IMR-90 (cell line): ENCODE measurements around the gene ABCA5. TPM values are rescaled to one million over a fixed set of nuclear protein-coding genes. Genes with fewer than 3 reads are reported as not detected.

ENCODE experiments used
- ATAC-seq: fragments of 200-7000 bp; cut with Tn5 transposase; 2 replicates; pipeline ENCODE4 v1.9.1; 2020; ENCODE audit warnings: low read depth, mild to moderate bottlenecking, moderate library complexity
- BruUV-seq: library from RNA; stranded (reverse); fragments of 400-500 nt; replicated peaks from 2 replicates; lab custom pipeline; 2021; lab: Mats Ljungman, UMichigan
- CTCF ChIA-PET: fragments of 300-600 bp; formaldehyde crosslinking; extraction: SDS; loops from one replicate; lab custom pipeline; 2021; ENCODE audit warnings: antibody characterized with exemption; lab: Yijun Ruan, JAX
- POLR2A ChIA-PET: fragments of 300-600 bp; sonication (Branson Sonifier 250); formaldehyde crosslinking; loops from one replicate; lab custom pipeline; 2022; ENCODE audit warnings: antibody characterized with exemption; ENCODE audit not compliant: unreplicated experiment; lab: Charles Lee
- DNase-seq: peaks from one replicate; pipeline ENCODE4 v3.0.0; 2013
- H2AFZ ChIP-seq: replicated peaks from 2 replicates; pipeline ENCODE3; 2013; ENCODE audit warnings: low read length, mild to moderate bottlenecking; ENCODE audit not compliant: poor library complexity
- H2AK5ac ChIP-seq: 2 replicates; pipeline ENCODE4 v1.6.1; 2013; ENCODE audit warnings: low read depth, low read length, inconsistent platforms
- H2AK9ac ChIP-seq: replicated peaks from 2 replicates; pipeline ENCODE3; 2013; ENCODE audit warnings: mild to moderate bottlenecking, low read depth, low read length, moderate library complexity; ENCODE audit not compliant: poor library complexity
- H2BK120ac ChIP-seq: 2 replicates; pipeline ENCODE4 v1.6.1; 2013; ENCODE audit warnings: low read depth, low read length, inconsistent platforms
- H2BK15ac ChIP-seq: 3 replicates; pipeline ENCODE4 v1.6.1; 2013; ENCODE audit warnings: low read depth, low read length, inconsistent platforms
- H2BK20ac ChIP-seq: 2 replicates; pipeline ENCODE4 v1.6.1; 2013; ENCODE audit warnings: low read depth, mild to moderate bottlenecking, inconsistent platforms, low read length, moderate library complexity
- H2BK5ac ChIP-seq: 2 replicates; pipeline ENCODE4 v1.6.1; 2013; ENCODE audit warnings: mild to moderate bottlenecking, low read depth, low read length, inconsistent platforms; ENCODE audit not compliant: poor library complexity, severe bottlenecking
- H3K14ac ChIP-seq: replicated peaks from 2 replicates; pipeline ENCODE4 v1.6.1; 2013; ENCODE audit warnings: low read depth, low read length, inconsistent platforms
- H3K18ac ChIP-seq: 2 replicates; pipeline ENCODE4 v1.6.1; 2013; ENCODE audit warnings: low read depth, low read length, control low read depth
- H3K23ac ChIP-seq: 2 replicates; pipeline ENCODE4 v1.6.1; 2013; ENCODE audit warnings: low read depth, low read length, inconsistent platforms
- H3K27ac ChIP-seq: 2 replicates; pipeline ENCODE4 v1.5.1; 2013; ENCODE audit warnings: mild to moderate bottlenecking, control low read depth, low read length; ENCODE audit not compliant: insufficient read depth
- H3K27me3 ChIP-seq: 2 replicates; pipeline ENCODE4 v1.6.1; 2013; ENCODE audit warnings: low read length; ENCODE audit not compliant: control insufficient read depth, insufficient read depth
- H3K36me3 ChIP-seq: 2 replicates; pipeline ENCODE4 v1.6.1; 2013; ENCODE audit warnings: low read length, mixed read lengths; ENCODE audit not compliant: control insufficient read depth, insufficient read depth
- H3K4ac ChIP-seq: 2 replicates; pipeline ENCODE4 v1.6.1; 2013; ENCODE audit warnings: low read depth, low read length, inconsistent platforms
- H3K4me1 ChIP-seq: 2 replicates; pipeline ENCODE4 v1.6.1; 2013; ENCODE audit warnings: low read length, mixed read lengths; ENCODE audit not compliant: control insufficient read depth, insufficient read depth
- H3K4me2 ChIP-seq: 2 replicates; pipeline ENCODE4 v1.6.1; 2013; ENCODE audit warnings: low read depth, mild to moderate bottlenecking, control low read depth, low read length, moderate library complexity
- H3K4me3 ChIP-seq: 2 replicates; pipeline ENCODE4 v1.5.1; 2013; ENCODE audit warnings: low read depth, mild to moderate bottlenecking, control low read depth, low read length, moderate library complexity; ENCODE audit not compliant: insufficient read depth
- H3K56ac ChIP-seq: 2 replicates; pipeline ENCODE4 v1.6.1; 2013; ENCODE audit warnings: low read length, inconsistent platforms; ENCODE audit not compliant: insufficient read depth; ENCODE audit errors: extremely low read depth
- H3K79me1 ChIP-seq, 2 experiments: 2 replicates each; pipeline ENCODE4 v1.6.1; 2013; ENCODE audit warnings: low read length in 2 of 2, inconsistent platforms in 1 of 2, low read depth in 1 of 2
- H3K9ac ChIP-seq: 2 replicates; pipeline ENCODE4 v1.6.1; 2013; ENCODE audit warnings: low read depth, low read length, control low read depth
- H3K9me1 ChIP-seq: 2 replicates; pipeline ENCODE4 v1.6.1; 2013; ENCODE audit warnings: low read length, inconsistent platforms; ENCODE audit not compliant: insufficient read depth
- H3K9me3 ChIP-seq: 2 replicates; pipeline ENCODE4 v1.6.1; 2013; ENCODE audit warnings: low read length; ENCODE audit not compliant: control insufficient read depth, insufficient read depth
- H4K20me1 ChIP-seq: 2 replicates; pipeline ENCODE4 v1.6.1; 2013; ENCODE audit warnings: low read length, inconsistent platforms; ENCODE audit not compliant: insufficient read depth
- H4K5ac ChIP-seq: 2 replicates; pipeline ENCODE4 v1.6.1; 2013; ENCODE audit warnings: mild to moderate bottlenecking, low read depth, low read length, control low read depth
- H4K8ac ChIP-seq, 2 experiments: 2 replicates each; pipeline ENCODE4 v1.6.1; 2013; ENCODE audit warnings: low read depth in 2 of 2, low read length in 2 of 2, control low read depth in 1 of 2, inconsistent platforms in 1 of 2
- H4K91ac ChIP-seq: 2 replicates; pipeline ENCODE4 v1.6.1; 2013; ENCODE audit warnings: low read depth, low read length, inconsistent platforms; ENCODE audit not compliant: insufficient read depth
- CEBPB ChIP-seq: IDR thresholded peaks from 2 replicates; pipeline ENCODE4 v1.6.1; 2012; ENCODE audit warnings: low read depth, low read length, improper control_type of control experiment
- CHD1 ChIP-seq: IDR thresholded peaks from 2 replicates; pipeline ENCODE4 v1.6.1; 2012; ENCODE audit warnings: low read depth, low read length, improper control_type of control experiment
- CTCF ChIP-seq: conservative IDR thresholded peaks from 2 replicates; pipeline ENCODE4 v1.5.1; 2012; ENCODE audit warnings: mild to moderate bottlenecking, low read depth, low read length, improper control_type of control experiment
- ELK1 ChIP-seq: fragments of 150-350 bp; IDR thresholded peaks from 2 replicates; pipeline ENCODE4 v1.6.1; 2016; ENCODE audit warnings: low read depth, mild to moderate bottlenecking, low read length, moderate library complexity, borderline replicate concordance
- FOS ChIP-seq: fragments of 150-350 bp; IDR thresholded peaks from 2 replicates; pipeline ENCODE4 v1.6.1; 2016; ENCODE audit warnings: low read depth, low read length
- MAFK ChIP-seq: IDR thresholded peaks from 2 replicates; pipeline ENCODE4 v1.6.1; 2012; ENCODE audit warnings: low read depth, low read length, improper control_type of control experiment
- MAZ ChIP-seq: IDR thresholded peaks from 2 replicates; pipeline ENCODE4 v1.6.1; 2012; ENCODE audit warnings: low read depth, mild to moderate bottlenecking, low read length, improper control_type of control experiment, moderate library complexity, borderline replicate concordance
- MXI1 ChIP-seq: IDR thresholded peaks from 2 replicates; pipeline ENCODE4 v1.6.1; 2012; ENCODE audit warnings: low read depth, mild to moderate bottlenecking, low read length, moderate library complexity, borderline replicate concordance
- NFE2L2 ChIP-seq: fragments of 150-350 bp; IDR thresholded peaks from 2 replicates; pipeline ENCODE4 v1.6.1; 2016; ENCODE audit warnings: low read depth, mild to moderate bottlenecking, low read length
- POLR2A ChIP-seq: IDR thresholded peaks from 2 replicates; pipeline ENCODE4 v1.6.1; 2012; ENCODE audit warnings: mild to moderate bottlenecking, low read depth, low read length
- RAD21 ChIP-seq: IDR thresholded peaks from 2 replicates; pipeline ENCODE4 v1.6.1; 2012; ENCODE audit warnings: low read length, improper control_type of control experiment
- RCOR1 ChIP-seq: IDR thresholded peaks from 2 replicates; pipeline ENCODE4 v1.6.1; 2012; ENCODE audit warnings: mild to moderate bottlenecking, low read length, improper control_type of control experiment; ENCODE audit not compliant: insufficient replicate concordance
- RFX5 ChIP-seq: IDR thresholded peaks from 2 replicates; pipeline ENCODE4 v1.8.0; 2012; ENCODE audit warnings: low read depth, mild to moderate bottlenecking, low read length, moderate library complexity
- USF2 ChIP-seq: fragments of 150-350 bp; IDR thresholded peaks from 2 replicates; pipeline ENCODE4 v1.6.1; 2017; ENCODE audit warnings: mild to moderate bottlenecking, antibody characterized with exemption, low read length, low read depth
- WGBS, 2 experiments: methylation state at CpG; one replicate each; pipeline versions ENCODE4 v1.1.5 to v1.1.7; 2013; ENCODE audit warnings: missing lambda C conversion rate in 2 of 2; ENCODE audit not compliant: insufficient read length in 1 of 2; ENCODE audit errors: extremely low coverage in 2 of 2; 5-methylcytosine and 5-hydroxymethylcytosine counted together
- dilution Hi-C: fragments of 300-500 bp; cut with HindIII; formaldehyde crosslinking; loops from one replicate; pipeline ENCODE4 v1.14.3; 2018; ENCODE audit warnings: low sequenced_read_pairs; ENCODE audit not compliant: unreplicated experiment
- in situ Hi-C: fragments of 300-500 bp; cut with MboI; formaldehyde crosslinking; loops from 3 replicates; pipeline ENCODE4 v1.14.3; 2019; ENCODE audit warnings: low sequenced_read_pairs, inconsistent platforms, mixed read lengths
- intact Hi-C: fragments of 100-400 bp; cut with micrococcal nuclease; formaldehyde crosslinking; loops from 2 replicates; pipeline ENCODE4 v1.10.0; 2022
- polyA plus RNA-seq, 3 experiments: library from polyadenylated mRNA; depleted of rRNA; stranded (reverse); fragments of >200 nt; gene quantifications; 2 replicates each; pipeline ENCODE4 v1.2.3, GENCODE V29; 2012; ENCODE audit warnings: low replicate concordance in 1 of 3
- total RNA-seq: library from RNA; depleted of rRNA; stranded (reverse); fragments of >200 nt; gene quantifications from 2 replicates; pipeline ENCODE4 v1.2.3, GENCODE V29; 2012

ABCA5 gene
- total and polyA plus RNA-seq, 2 of the 4 experiments (the other 2 are of a cell fraction), result 1.3 to 2.3 TPM

DNA sequence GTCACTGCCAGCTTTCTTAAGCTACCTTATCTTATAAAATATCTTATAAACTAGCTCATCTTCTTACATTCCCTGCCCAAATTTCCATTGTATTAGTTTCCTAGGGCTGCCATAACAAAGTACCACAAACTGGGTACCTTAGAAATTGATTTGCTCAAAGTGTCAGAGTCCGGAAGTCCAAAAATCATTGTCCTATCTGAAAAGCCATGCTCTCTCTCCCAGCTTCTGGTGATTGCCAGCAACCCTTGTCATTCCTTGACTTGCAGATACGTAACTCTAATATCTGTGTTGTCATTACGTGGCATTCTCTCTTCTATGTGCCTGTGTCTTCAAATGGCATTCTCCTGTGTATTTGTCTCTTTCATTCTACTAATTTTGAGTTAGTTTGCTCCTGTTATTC, 96.0 kb downstream of the ABCA5 start:
- Histone ChIP-seq H3K4me3 (no peak overlapping the region), H4K20me1 (no peaks in the 10 kb centered on the region), H3K36me3 (no peaks in the 10 kb centered on the region), H3K9ac (no peak overlapping the region), H3K27me3 (no peaks in the 10 kb centered on the region), H3K4me1 (no peaks in the 10 kb centered on the region), H2BK20ac (no peak overlapping the region), H2AK5ac (no peak overlapping the region), H3K4me2 (no peak overlapping the region), H2BK15ac (no peak overlapping the region), H4K8ac (no peak overlapping the region), H2BK120ac (no peak overlapping the region), H4K5ac (no peak overlapping the region), H3K14ac (no peak overlapping the region), H3K79me1 (no peaks in the 10 kb centered on the region), H3K18ac (no peak overlapping the region), H3K9me3 (no peaks in the 10 kb centered on the region), H4K91ac (no peak overlapping the region), H3K4ac (no peak overlapping the region), H2AFZ (no peak overlapping the region), H2BK5ac (no peak overlapping the region), H3K27ac (no peak overlapping the region), H3K9me1 (0 out of 2 replicates have a peak, but pooled peaks cover 3% of the 10 kb centered on the region), H3K23ac (no peak overlapping the region), H3K56ac (no peak overlapping the region), H2AK9ac (no peak overlapping the region)
- no peak for DNase-seq
- ATAC-seq, result no peak
- dilution Hi-C loops (no loop called here), in situ Hi-C loops (no loop called here), intact Hi-C loops (no loop called here)
- WGBS, 2 experiments, result 100% methylated on average over 1 of the region's 3 CpGs; no CpG with 5 or more reads in 1 of the 2 experiments
- POLR2A ChIA-PET, result no interaction called here
- BruUV-seq, result no TSS peak
- no peak for TF ChIP-seq CTCF
- no peak for TF ChIP-seq POLR2A
- TF ChIP-seq USF2, result no peak
- no peak for TF ChIP-seq RCOR1
- TF ChIP-seq NFE2L2, result no peak
- no peak for TF ChIP-seq MXI1
- TF ChIP-seq RAD21, result no peak
- no peak for TF ChIP-seq RFX5
- no peak for TF ChIP-seq MAFK
- no peak for TF ChIP-seq ELK1
- no peak for TF ChIP-seq MAZ
- TF ChIP-seq FOS, result no peak
- TF ChIP-seq CHD1, result no peak
- no peak for TF ChIP-seq CEBPB
- CTCF ChIA-PET, result no interaction called here
